HG02943 (cell line): ENCODE measurements around the gene JSRP1.

Experiments
- ATAC-seq: cut with Tn5 transposase; IDR thresholded peaks from one replicate; pipeline ENCODE4 v1.9.1; 2021; ENCODE audit warnings: mild to moderate bottlenecking, low read depth, moderate library complexity; ENCODE audit not compliant: unreplicated experiment

JSRP1 gene, protein sequence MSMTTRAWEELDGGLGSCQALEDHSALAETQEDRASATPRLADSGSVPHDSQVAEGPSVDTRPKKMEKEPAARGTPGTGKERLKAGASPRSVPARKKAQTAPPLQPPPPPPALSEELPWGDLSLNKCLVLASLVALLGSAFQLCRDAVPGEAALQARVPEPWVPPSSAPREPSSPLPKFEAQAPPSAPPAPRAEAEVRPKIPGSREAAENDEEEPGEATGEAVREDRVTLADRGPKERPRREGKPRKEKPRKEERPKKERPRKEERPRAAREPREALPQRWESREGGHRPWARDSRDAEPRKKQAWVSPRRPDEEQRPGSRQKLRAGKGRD

DNA sequence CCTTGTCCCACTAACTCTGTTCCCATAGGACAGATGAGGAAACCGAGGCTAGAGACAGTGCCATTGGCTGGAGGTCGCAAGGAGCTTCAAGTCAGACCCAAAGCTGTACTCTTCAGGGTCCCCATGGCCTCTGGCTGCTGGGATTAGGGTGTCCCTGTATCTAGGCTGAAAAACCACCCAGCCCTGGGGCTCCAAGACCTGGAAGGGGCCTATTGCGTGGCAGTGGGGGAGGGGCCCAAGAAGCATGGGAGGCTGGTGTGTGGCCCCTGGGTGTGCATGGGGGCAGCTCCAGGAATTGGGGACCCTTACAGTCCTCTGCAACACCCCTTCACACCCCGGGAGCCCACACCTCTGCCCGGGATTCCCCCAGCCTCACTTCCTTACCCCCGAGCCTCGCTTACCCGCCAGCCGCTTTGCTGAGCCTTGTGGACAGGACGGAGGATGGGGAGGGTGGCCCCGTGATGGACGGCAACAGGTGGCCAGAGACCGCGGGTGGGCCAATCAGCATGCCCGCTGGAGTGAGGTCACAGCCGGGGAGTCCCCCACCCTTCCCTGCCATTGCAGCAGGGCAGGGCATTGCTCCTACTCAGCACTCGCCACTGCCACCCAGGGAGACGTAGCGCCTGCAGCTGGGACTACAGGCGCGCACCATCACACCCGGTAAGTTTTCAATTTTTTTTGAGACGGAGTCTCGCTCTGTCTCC is at the start of gene JSRP1:
Gene JSRP1 (minus strand): TSS at position 436 of the 704 bp plus-strand sequence. CDS start 1,103 bp downstream, outside the sequence.
- ATAC-seq: no peak

DNA sequence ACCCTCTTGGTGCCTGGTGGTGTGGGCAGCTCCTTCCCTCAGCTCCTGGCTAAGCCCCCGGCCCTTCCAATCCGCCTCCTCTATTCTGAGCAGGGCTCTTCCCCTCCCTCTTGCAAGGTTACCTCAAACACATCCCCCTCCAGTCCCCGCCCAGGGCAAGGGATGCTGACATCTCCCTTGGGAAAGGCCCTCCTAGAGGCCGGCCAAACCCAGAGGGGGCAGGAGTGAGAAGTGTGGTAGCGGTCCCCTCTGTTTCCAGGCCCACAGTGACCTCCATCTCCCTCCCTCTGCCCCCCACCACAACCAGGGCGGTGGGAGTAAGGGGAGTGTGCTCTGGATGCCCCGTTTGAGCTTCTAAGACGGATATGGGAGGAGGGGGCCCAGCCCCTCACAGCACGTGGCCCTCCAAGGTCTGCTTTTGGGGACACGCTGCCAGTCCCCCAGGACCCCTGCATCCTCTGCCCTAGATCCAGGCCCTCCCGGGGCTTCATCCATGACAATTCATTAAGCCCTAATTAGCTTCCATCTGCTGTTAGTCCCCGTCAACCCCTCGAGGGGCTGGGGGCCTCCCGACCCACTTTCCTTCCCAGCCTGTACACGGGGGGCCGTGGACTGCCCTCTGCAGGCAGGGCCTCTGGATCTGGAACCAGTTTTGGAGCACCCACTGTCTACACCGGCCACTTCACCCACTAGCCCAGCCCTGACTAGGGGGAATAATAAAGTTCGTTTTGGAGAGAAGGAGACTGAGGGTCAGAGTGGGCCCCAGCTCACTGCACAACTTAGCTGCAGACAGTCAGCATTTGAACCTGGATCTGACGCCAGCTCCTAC is 49.4 kb upstream of the JSRP1 start:
- no peak for ATAC-seq

- ATAC-seq: no peak
These were observed 47.1 kb upstream of the JSRP1 start for GRCh38 chr19:2303211-2303798.

- no peak for ATAC-seq
These were observed 46.3 kb upstream of the JSRP1 start for GRCh38 chr19:2302319-2303210.

DNA sequence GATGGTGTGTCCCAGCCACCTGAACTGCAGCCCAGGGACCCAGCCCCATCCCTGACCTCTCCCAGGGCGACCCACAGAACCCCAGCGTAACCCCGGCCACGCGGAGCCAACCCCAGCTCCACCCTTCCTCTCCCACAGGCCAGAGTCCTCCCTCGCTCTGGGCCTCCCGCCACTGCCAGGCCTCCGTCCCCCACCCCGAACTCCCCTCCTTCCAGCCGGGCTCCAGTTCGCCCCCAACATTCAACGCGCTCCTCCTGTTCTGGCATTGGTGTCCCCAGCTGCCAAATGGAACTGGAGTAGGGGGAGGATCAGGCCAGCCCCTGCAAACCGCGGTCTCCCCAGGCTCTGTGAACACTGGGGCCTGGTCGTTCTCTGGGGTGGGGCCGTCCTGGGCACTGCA is 44.3 kb upstream of the JSRP1 start:
- no peak for ATAC-seq

DNA sequence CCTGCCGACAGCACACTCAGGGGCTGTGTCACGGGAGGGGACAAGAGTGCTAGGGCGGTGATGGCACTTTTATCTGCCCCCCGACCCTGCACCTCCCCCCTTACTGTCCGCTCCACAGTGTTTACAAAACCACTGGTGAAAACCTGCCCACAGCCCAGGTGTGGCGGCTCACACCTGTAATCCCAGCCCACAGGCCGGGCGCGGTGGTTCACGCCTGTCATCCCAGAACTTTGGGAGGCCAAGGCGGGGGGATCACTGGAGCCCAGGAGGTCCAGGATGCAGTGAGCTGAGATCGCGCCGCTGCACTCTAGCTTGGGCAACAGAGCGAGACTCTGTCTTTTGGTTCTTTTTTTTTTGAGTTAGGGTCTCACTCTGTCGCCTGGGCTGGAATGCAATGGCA is 39.9 kb upstream of the JSRP1 start:
- ATAC-seq: no peak

GRCh38 chr19:2294687-2295335 is 38.6 kb upstream of the JSRP1 start:
- ATAC-seq: no peak

DNA sequence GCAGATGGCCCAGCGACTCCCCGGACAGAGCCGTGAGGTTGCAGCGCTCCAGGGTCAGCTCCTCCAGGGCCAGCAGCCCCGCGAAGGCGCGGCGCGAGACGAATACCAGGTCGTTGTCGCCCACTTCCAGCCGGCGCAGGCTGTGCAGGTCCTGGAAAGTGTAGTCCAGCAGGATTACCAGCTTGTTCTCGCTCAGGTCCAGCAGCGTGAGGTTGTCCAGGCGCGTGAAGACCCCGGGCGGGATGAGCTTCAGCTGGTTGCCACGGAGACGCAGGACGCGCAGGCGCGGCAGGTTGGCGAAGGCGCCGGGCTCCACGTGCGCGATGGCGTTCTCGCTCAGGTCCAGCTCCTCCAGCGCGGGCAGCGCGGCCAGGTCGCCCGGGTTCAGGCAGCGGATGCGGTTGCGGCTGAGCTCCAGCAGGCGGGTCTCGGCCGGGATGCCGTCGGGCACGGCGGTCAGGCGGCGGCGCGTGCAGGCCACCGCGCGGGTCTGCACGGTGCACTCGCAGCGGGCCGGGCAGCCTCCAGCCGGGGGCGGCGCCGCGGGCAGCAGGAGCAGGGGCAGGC is 35.1 kb upstream of the JSRP1 start:
- no peak for ATAC-seq

DNA sequence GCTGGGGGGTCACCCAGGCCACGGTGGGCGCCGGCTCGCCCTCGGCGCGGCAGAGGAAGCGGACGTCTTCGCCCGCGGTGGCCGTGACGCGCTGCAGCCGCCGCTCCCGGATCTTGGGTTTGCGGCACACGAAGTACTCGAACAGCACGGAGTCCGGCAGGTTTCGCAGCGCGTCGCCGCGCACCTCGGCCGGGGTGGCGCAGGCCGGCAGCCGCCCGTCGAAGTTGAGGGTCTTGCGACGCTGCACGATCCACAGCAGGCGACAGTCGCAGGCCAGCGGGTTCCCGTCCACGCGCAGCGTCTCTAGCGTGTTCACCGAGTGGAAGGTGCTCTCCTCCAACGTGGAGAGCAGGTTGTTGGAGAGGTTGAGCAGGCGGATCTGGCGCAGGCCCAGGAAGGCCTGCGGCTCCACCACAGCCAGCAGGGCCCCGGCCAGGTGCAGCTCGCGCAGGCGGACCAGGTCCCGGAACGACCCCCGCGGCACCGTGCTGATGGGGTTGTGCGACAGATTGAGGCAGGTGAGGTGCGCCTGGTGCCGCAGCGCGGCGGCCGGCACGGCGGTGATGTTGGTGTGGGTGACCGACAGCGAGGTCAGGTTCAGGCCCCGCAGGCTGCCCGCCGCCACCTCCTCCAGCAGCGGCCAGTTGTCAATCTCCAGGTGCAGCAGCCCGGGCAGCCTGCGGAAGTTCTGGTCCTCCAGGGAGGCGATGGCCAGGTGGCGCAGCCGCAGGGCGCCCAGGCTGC is 34.4 kb upstream of the JSRP1 start:
- no peak for ATAC-seq

GRCh38 chr19:2289714-2290435 is 33.7 kb upstream of the JSRP1 start:
- no peak for ATAC-seq

- ATAC-seq: no peak
These were observed 32.8 kb upstream of the JSRP1 start for GRCh38 chr19:2288818-2289713.

DNA sequence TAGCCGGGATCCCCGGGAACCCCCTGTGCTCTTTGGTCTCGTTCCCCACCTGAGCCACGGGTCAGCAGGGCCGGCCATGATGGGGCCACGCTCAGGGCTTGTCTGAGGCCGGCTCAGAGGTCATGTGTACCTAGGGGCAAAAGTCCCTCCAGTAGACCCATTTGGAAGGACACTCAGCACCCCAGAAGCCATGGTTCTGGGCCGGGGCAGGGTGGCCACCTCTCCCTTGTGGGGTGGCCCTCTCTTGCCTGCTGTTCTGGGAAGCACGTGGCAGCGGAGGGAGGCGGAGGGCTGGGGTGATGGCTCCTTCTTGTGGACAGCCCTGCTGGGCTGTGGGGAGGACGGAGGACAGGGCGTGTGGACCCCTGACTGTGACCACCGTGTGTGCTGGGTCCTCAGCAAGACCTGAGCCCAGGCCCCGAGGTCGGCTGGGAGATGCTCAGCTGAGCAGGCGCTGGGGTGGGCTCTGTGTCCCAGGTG is 32.2 kb upstream of the JSRP1 start:
- no peak for ATAC-seq

- ATAC-seq: no peak
These were observed 31.5 kb upstream of the JSRP1 start for GRCh38 chr19:2287585-2288337.

GRCh38 chr19:2286402-2287140 is 30.4 kb upstream of the JSRP1 start:
- ATAC-seq: no peak

DNA sequence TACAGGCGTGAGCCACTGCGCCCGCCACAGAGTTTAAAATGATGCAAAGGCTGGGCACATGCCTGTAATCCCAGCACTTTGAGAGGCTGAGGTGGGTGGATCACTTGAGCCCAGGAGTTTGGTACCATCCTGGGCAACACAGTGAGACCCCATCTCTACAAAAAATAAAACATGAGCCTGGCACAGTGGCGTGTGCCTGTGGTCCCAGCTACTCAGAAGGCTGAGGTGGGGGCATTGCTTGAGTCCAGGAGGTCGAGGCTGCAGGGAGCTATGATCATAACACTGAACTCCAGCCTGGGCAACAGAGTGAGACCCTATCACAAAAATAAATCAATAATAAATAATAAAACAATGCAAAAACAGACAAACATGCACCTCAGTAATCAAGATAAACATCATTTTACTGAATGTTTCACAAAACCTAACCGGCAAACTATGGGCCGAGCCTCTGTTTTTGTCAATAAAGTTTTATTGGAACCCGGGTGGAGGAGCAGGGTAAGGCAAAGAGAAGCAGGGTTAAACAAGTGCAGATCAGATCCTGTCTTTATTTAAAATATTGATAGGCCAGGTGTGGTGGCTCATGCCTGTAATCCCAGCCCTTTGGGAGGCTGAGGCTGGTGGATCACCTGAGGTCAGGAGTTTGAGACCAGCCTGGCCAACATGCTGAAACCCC is 27.8 kb upstream of the JSRP1 start:
- ATAC-seq: no peak
